WERI-Rb-1 (cell line): ENCODE measurements around the gene SNRPE.

Experiments used
- DNase-seq: peaks from one replicate; pipeline ENCODE4 v3.0.0-alpha.2; 2020
- H3K27ac ChIP-seq: fragments of 250-450 bp; sonication (Bioruptor Pico); 2 replicates; pipeline ENCODE4 v1.5.1; 2020; ENCODE audit warnings: mild to moderate bottlenecking, moderate library complexity
- H3K27me3 ChIP-seq: fragments of 250-450 bp; sonication (Bioruptor Pico); 2 replicates; pipeline ENCODE4 v1.5.1; 2021; ENCODE audit warnings: mild to moderate bottlenecking, low read depth, moderate library complexity; ENCODE audit not compliant: insufficient read depth, severe bottlenecking
- H3K36me3 ChIP-seq: fragments of 250-450 bp; sonication (Bioruptor Pico); 2 replicates; pipeline ENCODE4 v1.5.1; 2020; ENCODE audit warnings: mild to moderate bottlenecking, moderate library complexity
- H3K4me3 ChIP-seq: 2 replicates; pipeline ENCODE4 v1.5.1; 2011; ENCODE audit warnings: low read depth, mild to moderate bottlenecking, control low read depth, low read length
- H3K9me3 ChIP-seq: fragments of 250-450 bp; sonication (Bioruptor Pico); 2 replicates; pipeline ENCODE4 v1.5.1; 2021; ENCODE audit warnings: mild to moderate bottlenecking, moderate library complexity; ENCODE audit not compliant: severe bottlenecking
- CTCF ChIP-seq: IDR thresholded peaks from 2 replicates; pipeline ENCODE4 v1.5.1; 2011; ENCODE audit warnings: low read depth, mild to moderate bottlenecking, control low read depth, inconsistent platforms, low read length

Gene SNRPE

GRCh38 chr1:203867802-203868201 is 6.4 kb downstream of the SNRPE start:
- Histone ChIP-seq H3K9me3 (no peaks in the 10 kb centered on the region), H3K36me3 (peaks cover 93% of the 10 kb centered on the region), H3K27ac (no peak overlapping the region)

GRCh38 chr1:203870245-203870644 is 8.8 kb downstream of the SNRPE start:
- TF ChIP-seq CTCF = no peak
- Histone ChIP-seq H3K9me3 (no peaks in the 10 kb centered on the region), H3K4me3 (no peak overlapping the region), H3K27me3 (no peaks in the 10 kb centered on the region), H3K27ac (no peak overlapping the region), H3K36me3 (peaks cover 83% of the 10 kb centered on the region)
- DNase-seq = no peak

More at GRCh38 chr1:203867802-203868201, 6.4 kb downstream of the SNRPE start:
- Histone ChIP-seq H3K27me3 (no peaks in the 10 kb centered on the region), H3K4me3 (no peak overlapping the region)
- TF ChIP-seq CTCF = no peak
- no peak for DNase-seq

DNA sequence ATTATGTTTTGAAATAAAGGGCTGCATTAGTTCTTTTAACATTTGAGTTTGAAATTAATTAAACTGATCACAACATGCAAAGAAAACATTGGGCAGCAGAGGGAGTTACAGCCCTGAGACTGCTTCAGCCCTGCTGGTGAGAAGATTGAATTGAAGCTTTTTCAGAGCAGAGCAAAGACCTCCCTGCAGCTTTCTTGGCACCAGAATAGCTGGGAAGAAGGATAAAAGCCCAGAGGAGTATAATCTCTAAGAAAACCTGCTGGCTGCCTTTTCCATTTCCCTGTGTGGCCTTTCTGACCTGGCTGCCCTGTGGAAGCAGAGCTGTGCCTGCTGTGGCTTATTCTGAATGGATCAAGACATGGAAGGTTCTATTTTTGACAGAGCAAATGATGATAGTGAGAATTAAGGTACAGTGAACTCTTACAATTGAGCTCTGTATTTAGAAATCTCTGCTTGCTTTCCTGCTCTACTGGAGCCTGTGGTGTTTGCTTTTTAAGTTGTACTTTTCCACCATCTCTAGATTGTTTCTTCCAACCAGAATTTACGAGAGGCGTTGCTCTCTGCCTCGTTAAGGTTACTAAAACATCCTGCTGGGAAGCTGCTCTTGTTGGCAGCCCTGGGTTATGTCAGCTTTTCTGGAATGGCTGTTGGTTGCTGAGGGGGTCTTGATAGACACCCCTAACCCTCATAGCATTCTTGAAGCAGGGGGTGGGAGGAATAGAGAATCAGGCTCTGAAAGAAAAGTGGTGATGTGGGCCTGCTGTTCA is 9.9 kb downstream of the SNRPE start:
- Histone ChIP-seq H3K9me3 (no peaks in the 10 kb centered on the region), H3K36me3 (peaks cover 72% of the 10 kb centered on the region), H3K27ac (peak overlapping the region; percentile 0), H3K27me3 (no peaks in the 10 kb centered on the region), H3K4me3 (no peak overlapping the region)
- TF ChIP-seq CTCF = peak; percentile 98
- peak; percentile 83 for DNase-seq

- no peak for DNase-seq
- H3K36me3 ChIP-seq = peaks cover 62% of the 10 kb centered on the region
- H3K27ac ChIP-seq = no peak overlapping the region
- no peaks in the 10 kb centered on the region for H3K9me3 ChIP-seq
- no peaks in the 10 kb centered on the region for H3K27me3 ChIP-seq
- no peak for TF ChIP-seq CTCF
- H3K4me3 ChIP-seq = no peak overlapping the region
These were observed 11.7 kb downstream of the SNRPE start for GRCh38 chr1:203873094-203873493.

DNA sequence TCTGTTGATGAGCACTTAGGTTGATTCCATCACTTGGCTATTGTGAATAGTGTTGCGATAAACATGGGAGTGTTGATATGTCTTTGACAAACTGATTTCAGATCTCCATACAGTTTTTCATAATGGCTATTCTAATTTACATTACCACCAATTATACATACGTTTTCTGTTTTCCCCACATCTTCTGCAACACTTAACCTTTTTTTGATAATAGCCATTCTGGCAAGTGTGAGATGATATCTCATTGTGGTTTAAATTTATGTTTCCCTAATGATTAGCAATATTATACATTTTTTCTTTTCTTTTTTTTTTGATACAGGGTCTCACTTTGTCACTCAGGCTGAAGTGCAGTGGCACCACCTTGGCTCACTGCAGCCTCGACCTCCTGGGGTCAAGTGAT is 17.0 kb downstream of the SNRPE start:
- no peak for TF ChIP-seq CTCF
- Histone ChIP-seq H3K27me3 (no peaks in the 10 kb centered on the region), H3K36me3 (peaks cover 23% of the 10 kb centered on the region)

GRCh38 chr1:203880606-203881005 is 19.2 kb downstream of the SNRPE start:
- no peaks in the 10 kb centered on the region for H3K9me3 ChIP-seq
- no peak overlapping the region for H3K27ac ChIP-seq
- peaks cover 17% of the 10 kb centered on the region for H3K36me3 ChIP-seq
- no peak for TF ChIP-seq CTCF
- no peak for DNase-seq
- H3K4me3 ChIP-seq = no peak overlapping the region
- no peaks in the 10 kb centered on the region for H3K27me3 ChIP-seq

More for the DNA sequence above, 17.0 kb downstream of the SNRPE start:
- H3K27ac ChIP-seq = no peak overlapping the region
- no peak overlapping the region for H3K4me3 ChIP-seq
- H3K9me3 ChIP-seq = no peaks in the 10 kb centered on the region
- DNase-seq = no peak
